C1 segment of cervical spinal cord (tissue), 14 donors: ENCODE measurements around the gene ZCRB1.

Source experiments
- DNase-seq, 14 donors: peaks; one replicate each; lab custom pipeline; 2025; lab: John Stamatoyannopoulos, UW

Gene ZCRB1

GRCh38 chr12:42281278-42281677 lies 44.6 kb downstream of the ZCRB1 start:
- no peak for DNase-seq

GRCh38 chr12:42278128-42278510 lies 47.8 kb downstream of the ZCRB1 start:
- no peak for DNase-seq

- DNase-seq: no peak
These were observed 48.3 kb downstream of the ZCRB1 start for GRCh38 chr12:42277396-42278127.

GRCh38 chr12:42275499-42275898 lies 50.4 kb downstream of the ZCRB1 start:
- DNase-seq: no peak

- no peak for DNase-seq
These were observed 52.2 kb downstream of the ZCRB1 start for GRCh38 chr12:42273706-42274105.

GRCh38 chr12:42270596-42270995 lies 55.3 kb downstream of the ZCRB1 start:
- DNase-seq: no peak

GRCh38 chr12:42267413-42268190 lies 58.3 kb downstream of the ZCRB1 start:
- DNase-seq: no peak

- no peak for DNase-seq
These were observed 59.2 kb downstream of the ZCRB1 start for GRCh38 chr12:42266579-42267230.

GRCh38 chr12:42262271-42262670 lies 63.6 kb downstream of the ZCRB1 start:
- no peak for DNase-seq
